Heart left ventricle (tissue), 13 donors: Measurements from ENCODE around the gene MAPK1IP1L.

ENCODE experiments used
- CTCF ChIP-seq, 12 donors: fragments of 200-600 bp; sonication (generic) in 4 of 12; IDR thresholded peaks; one replicate each; pipeline versions ENCODE4 v1.5.0 to v1.8.0; 2018 to 2022; ENCODE audit warnings: antibody characterized with exemption in 12 of 12, mild to moderate bottlenecking in 5 of 12
- POLR2A ChIP-seq, 2 donors: fragments of 450-650 bp; IDR thresholded peaks; one replicate each; pipeline ENCODE4 v1.6.1; 2017; ENCODE audit warnings: antibody characterized with exemption in 2 of 2, mild to moderate bottlenecking in 2 of 2, moderate library complexity in 2 of 2
- donor health status: ischemic (EF 13 %, LVEDD 7.1; RV severe dilation, severe dysfunction).
- donor health status: DM: no; HTN: yes; CAD: no.
- donor health status: DM: no; HTN: no; CAD: no.
- donor health status: ischemic (EF 25% LVEDD 6.9; RV normal size, moderate dysfunction).
- donor health status: ischemic (EF 25% LVEDD 5.7; RV mildly dilated, moderate dysfunction).
- donor health status: ischemic (EF 35%, LVEDD 5.7; RV mildly dilated, moderate dysfunction).
- donor health status: nonischemic (EF 11% LVEDD 7.7; RV severe dilation, severe dysfunction).
- donor health status: DM: yes; HTN: yes; CAD: no.
- donor health status: PGD.
- donor health status: ischemic (EF 29% LVEDD 5.4; RV normal size, mild dysfunction).
- donor health status: nonischemic (EF 23%, LVEDD 6.1; RV moderate dilation, normal function).

GRCh38 chr14:55107766-55108554, 56.5 kb downstream of the MAPK1IP1L start:
- TF ChIP-seq CTCF (IDR thresholded peaks at IDR 0.05): no peak
- TF ChIP-seq POLR2A (IDR thresholded peaks at IDR 0.05): no peak
